HG03196 (cell line): ENCODE measurements around the gene CUX1.

ENCODE experiments used
- ATAC-seq: cut with Tn5 transposase; IDR thresholded peaks from one replicate; pipeline ENCODE4 v1.9.1; 2021; ENCODE audit not compliant: unreplicated experiment

The CUX1 gene

GRCh38 chr7:102197599-102197998 lies 380.2 kb downstream of the CUX1 start:
- no peak for ATAC-seq

GRCh38 chr7:102198417-102198956 lies 381.1 kb downstream of the CUX1 start:
- no peak for ATAC-seq

- ATAC-seq = no peak
These were observed 384.1 kb downstream of the CUX1 start for GRCh38 chr7:102201576-102201975.

- no peak for ATAC-seq
These were observed 385.1 kb downstream of the CUX1 start for GRCh38 chr7:102202556-102202955.

GRCh38 chr7:102203218-102203617 lies 385.8 kb downstream of the CUX1 start:
- no peak for ATAC-seq

- no peak for ATAC-seq
These were observed 386.8 kb downstream of the CUX1 start for GRCh38 chr7:102204212-102204611.

GRCh38 chr7:102205915-102206314 lies 388.5 kb downstream of the CUX1 start:
- ATAC-seq = no peak

GRCh38 chr7:102208826-102209225 lies 391.4 kb downstream of the CUX1 start:
- no peak for ATAC-seq

GRCh38 chr7:102210787-102211186 lies 393.4 kb downstream of the CUX1 start:
- no peak for ATAC-seq

- no peak for ATAC-seq
These were observed 394.4 kb downstream of the CUX1 start for GRCh38 chr7:102211590-102212550.

- no peak for ATAC-seq
These were observed 397.1 kb downstream of the CUX1 start for GRCh38 chr7:102214477-102215072.

GRCh38 chr7:102215256-102215655 lies 397.8 kb downstream of the CUX1 start:
- no peak for ATAC-seq

GRCh38 chr7:102215711-102216110 lies 398.3 kb downstream of the CUX1 start:
- ATAC-seq = no peak

- ATAC-seq = no peak
These were observed 399.3 kb downstream of the CUX1 start for GRCh38 chr7:102216573-102217314.

- ATAC-seq = no peak
These were observed 402.9 kb downstream of the CUX1 start for GRCh38 chr7:102220229-102220850.

GRCh38 chr7:102220960-102221800 lies 403.8 kb downstream of the CUX1 start:
- no peak for ATAC-seq

- no peak for ATAC-seq
These were observed 404.5 kb downstream of the CUX1 start for GRCh38 chr7:102221961-102222360.

GRCh38 chr7:102222445-102222844 lies 405.0 kb downstream of the CUX1 start:
- ATAC-seq = no peak

GRCh38 chr7:102223184-102223583 lies 405.8 kb downstream of the CUX1 start:
- no peak for ATAC-seq

GRCh38 chr7:102225025-102225424 lies 407.6 kb downstream of the CUX1 start:
- ATAC-seq = no peak
